ENCODE results near the gene EVPL. TPM values are rescaled to one million over a fixed set of nuclear protein-coding genes. Genes with fewer than 3 reads are reported as not detected.

The EVPL gene
- total and polyA plus RNA-seq, 2 of the 13 experiments (the other 11 are each of a cell fraction or from before 2014, with no cell fraction given), result 2.1 to 8.2 TPM

GRCh38 chr17:76019833-76020467, 7.2 kb downstream of the EVPL start (continued):
- TF ChIP-seq MYPOP (CRISPR knock-in tag; IDR thresholded peaks at IDR 0.05) (no peak), MAZ (IDR thresholded peaks at IDR 0.05; ENCODE audit: borderline replicate concordance, low read depth, low read length) (no peak), MAZ (CRISPR knock-in tag; IDR thresholded peaks at IDR 0.05; ENCODE audit: low read depth) (no peak), ZNF407 (CRISPR knock-in tag; IDR thresholded peaks at IDR 0.05; ENCODE audit: not compliant biosample characterization) (no peak)

Measured in HepG2 (cell line).